ENCODE data around the gene PCBP1. TPM values are rescaled to one million over a fixed set of nuclear protein-coding genes. Genes with fewer than 3 reads are reported as not detected.
"Not testable (repeated sequence)": the region's sequence is repeated elsewhere in the genome, so short reads cannot be mapped to it uniquely, and the experiment has no call there.

Gene PCBP1
- total RNA-seq, 2 donors from 2014 or later = 263 to 293 TPM

DNA sequence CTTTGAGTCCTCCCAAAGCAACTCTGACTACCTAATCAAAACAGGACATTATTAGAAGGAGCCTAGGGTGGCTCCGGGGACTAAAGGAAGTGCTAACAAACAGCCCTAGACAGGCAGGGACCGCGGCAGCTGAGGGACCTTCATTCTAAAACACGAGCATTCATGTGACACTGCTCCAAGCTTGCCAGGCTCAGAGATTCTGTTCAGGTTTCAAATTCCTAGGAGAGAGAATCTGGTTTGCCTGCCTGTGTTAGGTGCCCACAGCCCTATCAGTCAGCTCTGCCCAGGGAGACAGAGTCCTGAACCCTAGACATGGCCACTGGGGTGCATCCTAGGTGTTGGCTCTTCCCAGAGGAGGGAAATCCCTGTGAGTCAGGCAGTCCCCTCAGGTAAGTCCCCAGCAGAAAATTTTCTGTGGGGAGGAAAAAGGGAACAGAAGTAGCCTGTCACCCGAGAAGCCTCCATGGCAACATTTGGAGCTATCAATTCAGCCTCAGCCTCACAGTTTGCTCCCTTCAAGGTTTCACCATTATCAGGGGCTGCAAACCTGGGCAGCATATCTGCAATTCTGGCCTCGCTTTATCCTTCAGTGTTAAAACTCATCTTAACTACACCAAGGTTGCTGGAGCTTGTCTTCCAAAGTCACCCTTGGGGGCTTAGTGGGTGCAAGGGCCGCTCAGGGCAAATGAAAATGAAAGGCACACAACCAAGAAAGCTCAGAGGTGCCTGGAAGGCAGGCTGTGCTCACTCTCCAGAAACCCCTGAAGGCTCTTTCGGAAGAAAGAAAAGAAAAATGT, 28.6 kb downstream of the PCBP1 start:
- DNase-seq (no peak), ATAC-seq (no peak)
- intact Hi-C loops (cut with DNase I, micrococcal nuclease) = no loop called here

- intact Hi-C loops (cut with DNase I, micrococcal nuclease) = no loop called here
- ATAC-seq (no peak), DNase-seq (no peak)
These were observed 29.8 kb downstream of the PCBP1 start for GRCh38 chr2:70116936-70117552.

DNA sequence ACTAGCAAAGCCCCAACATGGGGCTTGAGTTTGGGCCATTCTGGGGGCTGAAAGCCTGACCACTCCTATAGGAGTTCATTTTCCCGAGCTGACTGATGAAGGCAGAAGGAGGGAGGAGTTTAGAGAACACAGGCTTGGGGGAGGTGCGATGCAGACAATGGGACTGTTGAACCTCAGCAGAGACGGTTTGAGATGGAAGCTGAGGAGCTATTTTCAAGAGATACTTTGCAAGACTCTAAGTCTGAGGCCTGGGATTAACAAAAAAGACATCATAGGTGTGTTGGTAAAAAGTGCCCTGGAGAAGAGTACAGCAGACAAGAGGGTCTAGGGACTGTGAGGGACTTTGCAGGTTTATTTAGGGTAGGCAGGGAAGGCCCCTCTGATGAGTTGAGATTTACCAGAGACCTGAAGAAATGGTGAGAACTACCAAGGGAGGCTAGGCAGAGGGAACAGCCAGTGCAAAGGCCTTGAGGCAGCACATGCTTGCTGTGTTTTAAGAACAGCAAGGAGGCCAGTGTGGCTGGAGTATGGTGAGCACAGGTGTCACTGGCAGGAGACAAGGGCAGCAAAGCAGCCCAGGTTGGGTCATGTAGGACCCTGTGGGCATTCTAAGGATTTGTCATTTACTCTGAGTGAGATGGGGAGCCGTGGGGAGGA, 31.6 kb downstream of the PCBP1 start:
- DNase-seq = no peak
- intact Hi-C loops (cut with DNase I, micrococcal nuclease) = no loop called here
- peak; percentile 50 for ATAC-seq

DNA sequence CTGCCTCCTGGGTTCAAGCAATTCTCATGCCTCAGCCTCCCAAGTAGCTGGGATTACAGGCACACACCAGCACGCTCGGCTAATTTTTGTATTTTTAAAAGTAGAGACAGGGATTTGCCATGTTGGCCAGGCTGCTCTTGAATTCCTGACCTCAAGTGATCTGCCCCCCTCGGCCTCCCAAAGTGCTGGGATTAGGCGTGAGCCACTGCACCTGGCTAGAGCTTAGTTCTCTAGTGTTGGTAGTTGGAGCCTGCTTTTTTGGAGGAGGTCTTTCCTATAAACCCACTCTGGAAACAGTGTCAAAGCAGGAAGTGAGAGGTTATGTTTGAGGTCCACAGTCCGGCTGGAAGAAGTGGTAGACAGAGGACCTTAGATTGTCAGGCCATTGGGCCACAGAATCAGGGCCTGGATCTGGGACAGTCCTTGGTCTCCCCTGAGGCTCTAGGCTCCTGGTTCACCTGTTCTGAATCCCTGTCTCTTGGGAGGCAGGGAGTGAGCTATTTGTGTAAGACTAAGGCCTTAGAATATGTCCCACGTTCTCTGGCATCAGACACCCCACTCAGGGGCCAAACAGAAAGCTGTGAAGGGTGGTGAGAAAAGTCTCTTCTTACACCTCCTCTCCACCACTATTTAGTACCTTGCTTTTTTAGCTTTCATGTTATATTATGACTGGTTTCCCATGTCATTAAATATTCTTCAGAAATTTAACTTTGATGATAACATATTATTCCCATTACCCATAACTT, 34.5 kb downstream of the PCBP1 start:
- ATAC-seq (no peak), DNase-seq (no peak)
- intact Hi-C loops (cut with DNase I, micrococcal nuclease) = no loop called here

GRCh38 chr2:70122470-70122869, 35.2 kb downstream of the PCBP1 start:
- ATAC-seq = no peak
- no peak for DNase-seq
- intact Hi-C loops (cut with DNase I, micrococcal nuclease) = no loop called here

DNA sequence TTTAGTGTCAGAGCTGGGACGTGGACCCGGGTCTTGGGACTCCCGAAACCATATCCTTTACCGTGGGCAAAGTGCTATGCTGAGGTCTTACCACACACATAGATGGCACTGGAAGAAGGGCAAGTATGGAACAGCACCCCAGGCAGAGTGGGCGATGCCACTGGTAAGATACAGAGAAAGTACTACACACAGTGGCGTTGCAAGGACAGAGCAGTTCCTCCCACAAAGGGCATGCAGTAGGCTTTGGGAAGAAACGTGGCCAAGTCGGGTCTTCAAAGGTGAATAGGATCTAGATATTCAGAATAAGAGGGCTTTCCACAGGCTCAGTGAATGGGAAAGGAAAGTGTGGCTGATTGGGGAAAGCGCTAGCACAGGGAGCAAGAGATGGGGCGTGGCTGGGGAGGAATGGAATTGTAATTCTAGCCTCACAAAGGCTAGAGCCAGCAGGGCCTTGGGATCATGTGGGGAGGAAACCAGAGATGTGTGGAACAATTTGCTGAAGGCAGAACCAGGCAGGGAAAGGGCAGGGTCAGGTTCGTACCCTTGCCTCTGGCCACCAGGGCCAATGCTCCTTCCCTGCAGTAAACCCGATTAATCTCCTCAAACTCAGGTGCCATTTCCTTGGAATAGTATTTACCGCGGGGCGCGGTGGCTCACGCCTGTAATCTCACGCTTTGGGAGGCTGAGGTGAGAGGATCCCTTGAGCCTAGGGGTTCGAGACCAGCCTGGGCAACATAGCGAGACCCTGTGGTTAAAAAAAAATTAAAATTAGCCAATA, 36.0 kb downstream of the PCBP1 start:
- intact Hi-C loops (cut with DNase I, micrococcal nuclease) = no loop called here
- ATAC-seq (peak; percentile 18), DNase-seq (peak; percentile 46 to 60)

GRCh38 chr2:70123829-70124116, 36.5 kb downstream of the PCBP1 start:
- intact Hi-C loops (cut with DNase I, micrococcal nuclease) = no loop called here
- ATAC-seq = no peak

DNA sequence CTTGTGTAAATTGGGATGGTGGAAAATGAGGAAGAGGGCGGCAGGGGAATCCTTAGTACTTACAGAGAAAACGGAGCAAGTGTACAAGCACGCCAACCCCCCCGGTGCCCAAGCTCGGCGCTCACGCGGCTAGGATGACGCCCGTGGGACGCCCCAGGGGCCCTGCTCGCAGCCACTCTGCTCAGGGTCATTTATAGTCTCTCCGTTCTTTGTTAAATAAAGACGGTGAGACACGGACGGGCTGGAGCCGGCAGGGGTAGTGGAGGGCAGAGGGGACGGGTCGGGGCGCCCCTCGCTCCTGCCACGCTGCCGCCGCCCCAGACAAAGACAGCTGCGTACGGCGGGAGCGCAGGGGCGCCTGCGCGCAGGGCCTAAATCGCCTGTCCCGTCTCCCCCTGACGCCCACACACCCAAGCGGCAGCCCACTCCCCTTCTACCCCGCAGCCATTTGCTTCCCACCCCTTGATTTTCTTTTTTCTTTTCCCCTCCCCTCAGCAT, 37.8 kb downstream of the PCBP1 start:
- peak; percentile 63 for ATAC-seq
- intact Hi-C loops (cut with DNase I, micrococcal nuclease) = no loop called here
- DNase-seq = peak; percentile 58 to 75

More at GRCh38 chr2:70123829-70124116, 36.5 kb downstream of the PCBP1 start:
- DNase-seq = no peak

GRCh38 chr2:70125498-70125898, 38.2 kb downstream of the PCBP1 start:
- DNase-seq (no peak), ATAC-seq (no peak)
- intact Hi-C loops (cut with DNase I, micrococcal nuclease) = no loop called here

- ATAC-seq = no peak
- DNase-seq = no peak
- intact Hi-C loops (cut with DNase I, micrococcal nuclease) = no loop called here
These were observed 39.1 kb downstream of the PCBP1 start for GRCh38 chr2:70126413-70126812.

DNA sequence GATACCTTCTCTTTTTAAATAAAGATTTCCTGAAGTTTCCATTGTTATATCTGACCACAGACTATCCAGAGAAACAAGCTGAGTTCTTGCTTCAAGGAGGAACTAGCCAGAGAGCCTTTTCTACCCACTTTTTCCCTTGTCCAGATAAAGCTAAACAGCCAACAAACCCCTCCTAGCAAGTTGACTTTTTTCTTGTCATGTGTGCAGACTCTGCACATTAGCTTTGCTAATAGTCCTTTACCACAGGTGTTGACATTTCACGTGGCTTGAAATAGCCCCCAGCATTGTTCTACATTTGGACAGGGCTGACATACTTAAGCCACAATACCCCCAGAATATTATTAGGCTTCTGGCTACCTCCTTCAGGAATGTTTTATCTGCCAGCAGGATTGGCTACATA, 40.7 kb downstream of the PCBP1 start:
- DNase-seq (no peak), ATAC-seq (no peak)
- intact Hi-C loops (cut with DNase I, micrococcal nuclease) = no loop called here

- ATAC-seq; DNase-seq; intact Hi-C loops (cut with DNase I, micrococcal nuclease): not testable (repeated sequence)
These were observed 44.3 kb downstream of the PCBP1 start for GRCh38 chr2:70131344-70132143.

DNA sequence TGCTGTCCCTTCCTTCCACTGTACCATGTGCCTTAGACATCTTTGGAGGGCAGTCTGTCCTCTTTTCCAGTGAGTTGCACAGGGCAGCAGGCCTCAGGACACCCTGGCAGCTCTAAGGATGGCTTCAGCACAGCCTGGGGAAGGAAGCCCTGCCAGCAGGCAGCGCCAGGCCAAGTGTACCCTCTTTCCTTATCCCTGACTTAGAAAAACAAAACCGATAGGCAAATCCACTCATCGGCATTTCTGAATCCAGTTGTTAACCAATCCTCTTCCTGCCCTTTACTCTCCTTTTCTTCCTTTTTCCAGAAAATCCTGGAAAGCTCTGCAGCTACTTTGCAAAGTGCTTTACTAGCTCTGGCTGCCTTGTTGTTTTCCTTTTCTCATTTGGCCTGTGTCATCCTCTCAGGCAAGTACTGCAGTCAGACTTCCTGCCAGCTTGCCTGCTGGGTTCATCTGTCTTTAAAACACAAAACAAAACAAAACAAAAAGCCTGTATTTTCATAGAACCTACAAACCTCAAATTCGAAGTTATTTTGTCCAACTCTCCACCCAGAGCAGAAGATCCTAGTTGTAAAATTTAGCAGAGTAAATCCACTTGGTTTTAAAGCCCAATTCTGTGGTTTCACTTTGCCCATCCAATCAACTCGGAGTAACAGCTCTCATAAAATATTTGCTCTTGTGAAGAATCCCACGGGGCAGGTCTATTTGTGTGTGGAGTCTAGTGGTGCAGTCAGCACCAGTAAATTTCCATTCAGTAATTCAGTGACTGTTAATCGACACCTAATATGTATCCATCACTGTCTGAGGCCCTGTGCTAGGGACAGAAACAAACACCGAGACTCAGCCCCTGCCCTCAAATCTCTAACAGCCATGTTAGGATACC, 45.2 kb downstream of the PCBP1 start:
- intact Hi-C loops (cut with DNase I, micrococcal nuclease) = no loop called here
- DNase-seq = peak; percentile 47 to 49
- ATAC-seq = peak; percentile 77

DNA sequence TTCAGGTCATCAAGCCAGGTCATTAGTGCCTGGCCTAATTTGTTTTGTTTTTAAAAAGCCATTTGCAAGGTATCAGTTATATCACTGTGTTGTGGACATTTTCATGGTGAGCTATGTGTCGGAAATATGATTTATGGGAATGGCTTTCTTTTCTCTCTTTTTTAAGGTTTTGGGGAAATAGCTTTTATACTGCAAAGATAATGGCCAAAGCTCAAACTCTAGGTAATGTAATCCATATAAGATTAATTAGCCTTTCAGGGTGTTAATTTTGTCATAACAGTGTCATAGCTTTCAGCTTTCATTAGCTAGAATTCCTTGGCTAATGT, 45.8 kb downstream of the PCBP1 start:
- intact Hi-C loops (cut with DNase I, micrococcal nuclease) = no loop called here
- ATAC-seq (no peak), DNase-seq (no peak)

- intact Hi-C loops (cut with DNase I, micrococcal nuclease) = no loop called here
- ATAC-seq (no peak), DNase-seq (no peak)
These were observed 46.4 kb downstream of the PCBP1 start for GRCh38 chr2:70133491-70134322.

DNA sequence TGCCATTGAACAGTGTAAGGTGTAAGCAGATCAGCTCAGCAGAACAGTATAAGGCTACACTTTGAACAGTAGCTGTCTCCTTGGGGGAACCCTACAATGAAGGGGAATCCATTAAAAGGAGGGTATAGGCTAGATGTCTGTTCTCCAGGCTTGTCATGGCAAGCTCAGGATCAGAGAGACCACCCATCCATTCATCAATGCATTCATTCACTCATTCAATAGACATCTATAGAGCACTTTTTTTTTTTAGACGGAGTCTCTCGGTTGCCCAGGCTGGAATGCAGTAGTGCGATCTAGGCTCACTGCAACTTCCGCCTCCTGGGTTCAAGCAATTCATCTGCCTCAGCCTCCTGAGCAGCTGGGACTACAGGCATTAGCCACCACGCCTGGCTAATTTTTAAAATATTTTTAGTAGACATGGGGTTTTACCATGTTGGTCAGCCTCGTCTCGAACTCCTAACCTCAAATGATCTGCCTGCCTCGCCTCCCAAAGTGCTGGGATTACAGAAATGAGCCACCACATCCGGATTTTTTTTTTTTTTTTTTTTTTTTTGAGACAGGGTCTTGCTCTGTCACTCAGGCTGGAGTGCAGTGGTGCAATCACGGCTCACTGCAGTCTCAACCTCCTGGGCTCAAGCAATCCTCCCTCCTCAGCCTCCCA, 47.2 kb downstream of the PCBP1 start:
- intact Hi-C loops (cut with DNase I, micrococcal nuclease); ATAC-seq; DNase-seq: not testable (repeated sequence)

Data from left colon (tissue), 2 donors.